ENCODE data around the gene ARRB1. TPM values are rescaled to one million over a fixed set of nuclear protein-coding genes. Genes with fewer than 3 reads are reported as not detected.

The ARRB1 gene
- total and polyA plus RNA-seq, 9 of the 15 experiments (the other 6 are each of a cell fraction or from before 2014, with no cell fraction given), result 6.6 to 45.4 (median 28.5) TPM

DNA sequence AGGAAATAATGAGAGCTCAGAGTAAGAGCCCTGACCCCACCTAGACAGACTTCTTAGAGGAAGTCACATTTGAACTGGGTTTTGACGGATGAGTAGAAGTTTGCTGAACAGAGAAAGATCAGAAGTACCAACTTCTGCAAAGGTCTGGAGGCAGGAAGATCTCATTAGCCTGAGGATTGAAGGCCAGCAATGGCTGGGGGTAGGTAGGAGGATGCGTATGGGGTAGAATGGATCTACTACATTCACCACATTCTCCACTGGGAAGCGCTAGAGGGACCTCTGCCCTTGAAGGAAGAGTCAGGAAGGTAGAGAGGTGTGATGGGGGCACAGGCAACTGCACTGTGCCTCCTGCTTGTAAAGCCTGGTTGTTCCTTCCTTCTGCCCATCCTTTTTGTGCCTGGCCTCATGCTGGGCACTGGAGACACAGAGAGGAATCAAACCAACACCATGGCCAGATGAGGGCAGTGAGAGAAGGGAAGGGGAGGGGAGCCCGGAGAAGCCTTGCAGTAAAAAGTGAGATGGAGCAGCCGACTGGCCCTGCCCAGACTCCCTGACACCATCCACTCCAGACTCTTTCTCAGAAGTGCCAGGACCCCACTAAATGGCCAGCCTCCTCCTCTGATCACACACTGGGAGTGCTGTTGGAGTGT lies 106.0 kb downstream of the ARRB1 start (continued):
- no peak for TF ChIP-seq SP2 (IDR thresholded peaks at IDR 0.05; ENCODE audit: extremely low read depth, low read depth, low read length, poor library complexity, severe bottlenecking)
- no peak for TF ChIP-seq ESRRB (CRISPR knock-in tag; IDR thresholded peaks at IDR 0.05; ENCODE audit: borderline replicate concordance)
- no peak for TF ChIP-seq ZC3H8 (IDR thresholded peaks at IDR 0.05)
- TF ChIP-seq, protein P1, sequence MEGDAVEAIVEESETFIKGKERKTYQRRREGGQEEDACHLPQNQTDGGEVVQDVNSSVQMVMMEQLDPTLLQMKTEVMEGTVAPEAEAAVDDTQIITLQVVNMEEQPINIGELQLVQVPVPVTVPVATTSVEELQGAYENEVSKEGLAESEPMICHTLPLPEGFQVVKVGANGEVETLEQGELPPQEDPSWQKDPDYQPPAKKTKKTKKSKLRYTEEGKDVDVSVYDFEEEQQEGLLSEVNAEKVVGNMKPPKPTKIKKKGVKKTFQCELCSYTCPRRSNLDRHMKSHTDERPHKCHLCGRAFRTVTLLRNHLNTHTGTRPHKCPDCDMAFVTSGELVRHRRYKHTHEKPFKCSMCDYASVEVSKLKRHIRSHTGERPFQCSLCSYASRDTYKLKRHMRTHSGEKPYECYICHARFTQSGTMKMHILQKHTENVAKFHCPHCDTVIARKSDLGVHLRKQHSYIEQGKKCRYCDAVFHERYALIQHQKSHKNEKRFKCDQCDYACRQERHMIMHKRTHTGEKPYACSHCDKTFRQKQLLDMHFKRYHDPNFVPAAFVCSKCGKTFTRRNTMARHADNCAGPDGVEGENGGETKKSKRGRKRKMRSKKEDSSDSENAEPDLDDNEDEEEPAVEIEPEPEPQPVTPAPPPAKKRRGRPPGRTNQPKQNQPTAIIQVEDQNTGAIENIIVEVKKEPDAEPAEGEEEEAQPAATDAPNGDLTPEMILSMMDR (IDR thresholded peaks at IDR 0.05 in 2 of 3, conservative IDR thresholded peaks at IDR 0.05 in 1 of 3; ENCODE audit: insufficient read depth in 2 of 3, low read depth in 1 of 3, low read length in 3 of 3), result peak; percentile 46 to 51 (median 48); a peak in 5 of 6 replicates
- no peak for TF ChIP-seq C11orf30 (IDR thresholded peaks at IDR 0.05; ENCODE audit: low read depth)
- TF ChIP-seq ZBTB1 (CRISPR knock-in tag; IDR thresholded peaks at IDR 0.05; ENCODE audit: borderline replicate concordance, low read depth), result no peak
- TF ChIP-seq, protein P2, sequence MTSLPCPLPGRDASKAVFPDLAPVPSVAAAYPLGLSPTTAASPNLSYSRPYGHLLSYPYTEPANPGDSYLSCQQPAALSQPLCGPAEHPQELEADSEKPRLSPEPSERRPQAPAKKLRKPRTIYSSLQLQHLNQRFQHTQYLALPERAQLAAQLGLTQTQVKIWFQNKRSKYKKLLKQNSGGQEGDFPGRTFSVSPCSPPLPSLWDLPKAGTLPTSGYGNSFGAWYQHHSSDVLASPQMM (CRISPR knock-in tag; IDR thresholded peaks at IDR 0.05), result no peak
- TF ChIP-seq NCOA1 (IDR thresholded peaks at IDR 0.05; ENCODE audit: low read depth), result no peak
- no peak for TF ChIP-seq ELF2 (CRISPR knock-in tag; IDR thresholded peaks at IDR 0.05)
- no peak for TF ChIP-seq ZNF253 (CRISPR knock-in tag; conservative IDR thresholded peaks at IDR 0.05)
- TF ChIP-seq, protein P3, sequence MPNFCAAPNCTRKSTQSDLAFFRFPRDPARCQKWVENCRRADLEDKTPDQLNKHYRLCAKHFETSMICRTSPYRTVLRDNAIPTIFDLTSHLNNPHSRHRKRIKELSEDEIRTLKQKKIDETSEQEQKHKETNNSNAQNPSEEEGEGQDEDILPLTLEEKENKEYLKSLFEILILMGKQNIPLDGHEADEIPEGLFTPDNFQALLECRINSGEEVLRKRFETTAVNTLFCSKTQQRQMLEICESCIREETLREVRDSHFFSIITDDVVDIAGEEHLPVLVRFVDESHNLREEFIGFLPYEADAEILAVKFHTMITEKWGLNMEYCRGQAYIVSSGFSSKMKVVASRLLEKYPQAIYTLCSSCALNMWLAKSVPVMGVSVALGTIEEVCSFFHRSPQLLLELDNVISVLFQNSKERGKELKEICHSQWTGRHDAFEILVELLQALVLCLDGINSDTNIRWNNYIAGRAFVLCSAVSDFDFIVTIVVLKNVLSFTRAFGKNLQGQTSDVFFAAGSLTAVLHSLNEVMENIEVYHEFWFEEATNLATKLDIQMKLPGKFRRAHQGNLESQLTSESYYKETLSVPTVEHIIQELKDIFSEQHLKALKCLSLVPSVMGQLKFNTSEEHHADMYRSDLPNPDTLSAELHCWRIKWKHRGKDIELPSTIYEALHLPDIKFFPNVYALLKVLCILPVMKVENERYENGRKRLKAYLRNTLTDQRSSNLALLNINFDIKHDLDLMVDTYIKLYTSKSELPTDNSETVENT (CRISPR knock-in tag; IDR thresholded peaks at IDR 0.05), result no peak
- 0 out of 2 replicates have a peak, but pooled peaks have one; percentile 28 for TF ChIP-seq PURB (CRISPR knock-in tag; IDR thresholded peaks at IDR 0.05; ENCODE audit: low read depth)
- no peak for TF ChIP-seq POLR2B (IDR thresholded peaks at IDR 0.05; ENCODE audit: low read depth, partially characterized antibody)
- TF ChIP-seq CTBP1 (IDR thresholded peaks at IDR 0.05; ENCODE audit: borderline replicate concordance), result 0 out of 2 replicates have a peak, but pooled peaks have one; percentile 22
